Peyer's patch (tissue), 4 donors: ENCODE measurements around the gene CTXN2.

Experiments
- POLR2A ChIP-seq, 2 donors: fragments of 450-650 bp; IDR thresholded peaks; one replicate each; pipeline ENCODE4 v1.5.1; 2017; ENCODE audit warnings: antibody characterized with exemption in 2 of 2, mild to moderate bottlenecking in 2 of 2, moderate library complexity in 2 of 2
- TF ChIP-seq, protein P1 (sequence below), 6 experiments: fragments of 450-650 bp in 4 of 6; fragments of 200-600 bp in 2 of 6; sonication (generic) in 1 of 6; IDR thresholded peaks; one replicate each; pipeline ENCODE4 v1.5.1; 2017 to 2019; ENCODE audit warnings: antibody characterized with exemption in 6 of 6, mild to moderate bottlenecking in 3 of 6, moderate library complexity in 1 of 6

DNA sequence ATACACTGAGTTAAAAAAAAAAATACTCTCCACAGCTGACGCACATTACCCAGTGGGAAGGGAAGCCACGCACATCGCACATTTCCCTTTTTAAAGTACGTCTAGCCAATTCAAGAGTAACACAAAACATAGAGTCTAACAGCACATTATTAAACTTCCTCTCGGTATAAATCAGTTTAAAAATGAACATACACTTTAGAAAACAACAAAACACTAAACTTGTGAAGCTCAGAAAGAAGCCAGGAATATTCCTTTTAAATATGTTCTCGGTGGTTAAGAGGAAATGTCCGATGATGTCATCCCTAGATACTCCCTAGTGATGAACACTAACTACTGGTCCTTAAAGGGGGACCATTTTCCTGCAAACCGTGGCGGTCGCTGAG is 14.1 kb upstream of the CTXN2 start:
- TF ChIP-seq, protein P1, sequence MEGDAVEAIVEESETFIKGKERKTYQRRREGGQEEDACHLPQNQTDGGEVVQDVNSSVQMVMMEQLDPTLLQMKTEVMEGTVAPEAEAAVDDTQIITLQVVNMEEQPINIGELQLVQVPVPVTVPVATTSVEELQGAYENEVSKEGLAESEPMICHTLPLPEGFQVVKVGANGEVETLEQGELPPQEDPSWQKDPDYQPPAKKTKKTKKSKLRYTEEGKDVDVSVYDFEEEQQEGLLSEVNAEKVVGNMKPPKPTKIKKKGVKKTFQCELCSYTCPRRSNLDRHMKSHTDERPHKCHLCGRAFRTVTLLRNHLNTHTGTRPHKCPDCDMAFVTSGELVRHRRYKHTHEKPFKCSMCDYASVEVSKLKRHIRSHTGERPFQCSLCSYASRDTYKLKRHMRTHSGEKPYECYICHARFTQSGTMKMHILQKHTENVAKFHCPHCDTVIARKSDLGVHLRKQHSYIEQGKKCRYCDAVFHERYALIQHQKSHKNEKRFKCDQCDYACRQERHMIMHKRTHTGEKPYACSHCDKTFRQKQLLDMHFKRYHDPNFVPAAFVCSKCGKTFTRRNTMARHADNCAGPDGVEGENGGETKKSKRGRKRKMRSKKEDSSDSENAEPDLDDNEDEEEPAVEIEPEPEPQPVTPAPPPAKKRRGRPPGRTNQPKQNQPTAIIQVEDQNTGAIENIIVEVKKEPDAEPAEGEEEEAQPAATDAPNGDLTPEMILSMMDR (IDR thresholded peaks at IDR 0.05): no peak
- TF ChIP-seq POLR2A (IDR thresholded peaks at IDR 0.05): no peak
